HG03175 (cell line): ENCODE results near the gene VPS26A.
"Not testable (repeated sequence)": the region's sequence is repeated elsewhere in the genome, so short reads cannot be mapped to it uniquely, and the experiment has no call there.

Source experiments
- ATAC-seq: cut with Tn5 transposase; IDR thresholded peaks from one replicate; pipeline ENCODE4 v1.9.1; 2021; ENCODE audit warnings: mild to moderate bottlenecking, moderate library complexity; ENCODE audit not compliant: unreplicated experiment

VPS26A gene

DNA sequence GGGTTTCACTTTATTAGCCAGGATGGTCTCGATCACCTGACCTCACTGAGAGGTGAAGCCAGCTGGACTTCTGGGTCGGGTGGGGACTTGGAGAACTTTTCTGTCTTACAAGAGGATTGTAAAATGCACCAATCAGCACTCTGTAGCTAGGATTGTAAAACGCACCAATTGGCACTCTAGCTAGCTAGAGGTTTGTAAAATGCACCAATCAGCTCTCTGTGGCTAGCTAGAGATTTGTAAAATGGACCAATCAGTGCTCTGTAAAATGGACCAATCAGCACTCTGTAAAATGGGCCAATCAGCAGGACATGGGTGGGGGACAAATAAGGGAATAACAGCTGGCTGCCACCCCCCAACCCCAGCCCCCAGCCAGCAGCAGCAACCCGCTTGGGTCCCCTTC, 51.3 kb downstream of the VPS26A start:
- ATAC-seq = not testable (repeated sequence)

DNA sequence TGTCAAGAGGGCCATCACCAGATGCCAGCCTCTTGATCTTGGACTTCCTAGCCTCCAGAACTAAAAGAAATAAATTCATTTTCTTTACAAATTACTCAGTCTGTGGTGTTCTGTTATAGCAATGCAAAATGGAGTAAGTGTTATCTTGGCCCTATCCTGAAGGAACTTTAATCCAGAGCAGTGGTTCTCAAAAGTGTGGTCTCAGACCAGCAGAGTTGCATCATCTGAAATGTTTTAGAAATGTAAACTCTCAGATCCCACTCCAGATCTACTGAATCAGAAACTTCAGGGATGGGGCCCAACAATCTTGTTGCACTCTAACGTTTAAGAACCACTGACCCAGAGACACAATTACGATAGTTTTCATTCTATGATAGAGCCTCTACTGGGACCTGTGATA, 52.8 kb downstream of the VPS26A start:
- no peak for ATAC-seq

DNA sequence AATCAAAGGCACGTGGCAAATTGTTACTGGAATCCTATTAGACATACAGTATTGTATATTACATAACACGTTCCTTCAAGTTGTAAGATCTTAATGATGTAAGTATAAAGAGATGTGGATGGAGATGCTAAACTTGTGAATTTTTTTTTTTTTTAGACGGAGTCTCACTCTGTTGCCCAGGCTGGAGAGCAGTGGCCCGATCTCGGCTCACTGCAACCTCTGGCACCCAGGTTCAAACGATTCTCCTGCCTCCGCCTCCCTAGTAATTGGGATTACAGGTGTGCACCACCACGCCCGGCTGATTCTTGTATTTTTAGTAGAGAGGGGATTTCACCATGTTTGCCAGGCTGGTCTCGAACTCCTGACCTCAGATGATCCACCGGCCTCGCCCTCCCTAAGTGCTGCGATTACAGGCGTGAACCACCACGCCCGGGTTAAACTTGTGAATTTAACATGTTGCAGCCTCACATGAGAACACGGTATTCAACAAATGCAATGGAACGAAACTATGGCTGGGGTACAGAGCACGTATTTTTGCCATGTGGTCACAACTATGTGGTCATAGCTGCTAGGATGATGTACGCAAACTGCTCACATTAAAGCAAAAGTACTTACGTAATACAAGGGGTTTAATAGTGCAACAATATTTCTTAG, 55.2 kb downstream of the VPS26A start:
- ATAC-seq = peak; percentile 35

DNA sequence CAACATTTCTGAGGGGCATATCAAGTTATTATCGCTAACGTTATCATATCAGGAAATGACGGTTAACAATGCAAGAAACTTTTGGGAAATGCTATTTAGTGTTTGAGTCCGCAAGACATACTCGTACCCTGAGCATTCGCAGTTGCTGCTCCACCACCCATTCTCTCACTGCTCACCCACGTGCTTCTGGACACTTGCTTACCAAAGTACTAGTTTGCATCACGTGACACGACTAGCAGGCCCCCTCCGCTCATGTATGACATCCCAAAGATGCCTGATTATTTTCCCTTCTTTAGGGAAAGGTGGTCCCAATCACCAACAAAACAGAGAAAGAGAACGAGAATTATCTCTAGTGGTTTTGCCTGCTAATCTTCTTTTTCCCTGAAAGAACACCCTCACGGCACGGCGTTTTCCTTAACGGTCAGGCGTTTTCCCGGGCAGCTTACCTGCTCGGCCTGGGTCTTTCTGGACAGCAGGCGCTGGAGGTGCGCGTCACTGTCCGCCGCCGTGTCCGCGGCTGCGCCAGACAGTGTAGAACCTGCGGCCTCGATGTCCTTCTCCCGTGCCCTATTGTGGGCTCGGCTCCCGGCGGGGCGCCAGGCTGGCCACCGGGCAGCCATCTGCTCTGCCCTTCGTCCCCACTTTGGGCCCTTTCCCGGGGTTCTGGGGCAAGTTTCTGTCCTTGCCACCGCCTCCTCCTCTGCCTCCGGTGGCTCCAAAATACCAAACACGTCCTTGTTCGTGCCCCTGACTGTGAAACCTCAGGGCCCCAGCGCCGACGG, 56.0 kb downstream of the VPS26A start, which contains the start of gene SUPV3L1:
Gene SUPV3L1, plus strand, starts transcription at position 492 of the 782 bp plus-strand sequence. Its CDS starts 58 bp downstream, at position 550.
- peak; percentile 84 for ATAC-seq

DNA sequence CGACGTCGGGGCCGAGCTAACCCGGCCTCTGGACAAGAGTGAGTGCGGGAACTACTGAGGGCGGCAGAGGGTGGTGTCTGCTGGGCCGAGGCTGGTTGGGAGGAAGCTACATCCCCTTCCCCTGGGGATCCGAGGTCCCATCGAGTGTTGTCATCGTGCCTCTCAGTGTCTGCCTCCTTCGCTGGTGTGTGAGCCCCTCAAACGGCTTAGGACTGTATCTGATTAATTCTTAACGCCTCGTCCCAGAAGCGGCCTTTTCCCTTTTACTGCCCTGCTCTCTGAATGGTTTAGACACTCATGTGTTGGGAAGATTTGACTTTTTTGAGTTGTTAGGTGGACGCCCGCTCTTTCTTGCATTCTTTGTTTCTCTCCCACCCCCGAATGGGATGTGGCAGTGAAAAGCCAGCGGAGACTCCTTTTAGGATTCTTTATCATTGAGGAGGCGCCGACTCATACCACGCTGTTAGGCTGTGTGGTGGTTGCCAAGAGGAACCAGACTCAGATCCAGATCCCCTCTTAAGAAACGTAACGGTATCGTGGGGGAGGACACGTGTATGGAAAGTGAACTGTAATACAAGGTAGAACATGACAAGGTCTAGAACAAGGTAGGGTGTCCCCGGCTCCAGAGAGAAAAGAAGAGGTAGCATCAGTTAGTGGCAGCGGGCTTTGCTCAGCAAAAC, 56.7 kb downstream of the VPS26A start:
- no peak for ATAC-seq

DNA sequence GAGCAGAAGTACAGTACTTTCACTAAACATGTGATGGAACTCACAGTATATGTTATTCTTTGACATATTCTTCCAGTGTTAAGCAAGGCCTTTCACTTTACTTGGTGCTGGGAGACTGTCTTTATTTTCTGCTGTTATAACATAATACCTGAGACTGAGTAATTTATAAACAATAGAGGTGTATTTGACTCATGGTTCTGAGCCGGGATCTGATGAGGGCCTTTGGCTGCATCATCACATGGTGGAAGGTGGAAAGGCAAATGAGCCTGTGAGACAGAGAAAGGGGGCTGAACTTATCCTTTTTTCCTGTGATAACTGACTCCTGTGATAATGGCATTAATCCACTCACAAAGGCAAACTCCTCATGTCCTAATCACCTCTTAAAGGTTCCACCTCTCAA, 57.5 kb downstream of the VPS26A start:
- ATAC-seq = no peak

DNA sequence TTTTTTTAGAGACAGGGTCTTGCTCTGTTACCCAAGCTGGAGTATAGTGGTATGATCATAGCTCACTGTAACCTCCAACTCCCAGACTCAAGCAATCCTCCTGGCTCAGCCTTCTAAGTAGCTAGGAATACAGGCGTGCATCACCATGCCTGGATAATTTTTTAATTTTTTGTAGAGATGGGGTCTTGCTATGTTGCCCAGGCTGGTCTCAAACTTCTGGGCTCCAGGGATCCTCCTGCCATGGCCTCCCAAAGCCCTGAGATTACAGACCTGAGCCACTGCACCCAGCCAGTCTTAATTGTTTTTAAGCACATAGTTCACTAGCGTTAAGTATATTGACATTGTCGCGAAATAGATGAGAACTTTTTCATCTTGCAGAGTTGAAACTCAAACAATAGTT, 58.0 kb downstream of the VPS26A start:
- ATAC-seq = no peak

DNA sequence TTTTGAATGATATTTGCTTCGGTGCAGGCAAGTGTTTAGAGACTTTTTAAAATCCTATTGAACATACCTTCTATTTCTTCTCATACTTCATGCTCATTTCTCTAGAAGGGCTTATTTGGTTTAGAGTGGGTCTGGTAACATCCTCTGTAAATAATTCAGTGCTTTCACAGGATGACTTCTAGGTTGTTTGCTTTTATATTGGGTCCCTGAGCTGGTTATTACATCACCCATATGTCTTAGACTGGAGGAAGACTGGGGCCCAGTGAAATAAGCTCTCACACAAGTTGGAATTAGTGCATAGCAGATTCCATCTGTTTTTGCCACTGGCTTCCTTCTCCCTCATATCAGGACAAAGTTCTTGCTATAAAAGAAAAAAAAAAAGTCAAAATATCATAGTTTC, 62.5 kb downstream of the VPS26A start:
- no peak for ATAC-seq

DNA sequence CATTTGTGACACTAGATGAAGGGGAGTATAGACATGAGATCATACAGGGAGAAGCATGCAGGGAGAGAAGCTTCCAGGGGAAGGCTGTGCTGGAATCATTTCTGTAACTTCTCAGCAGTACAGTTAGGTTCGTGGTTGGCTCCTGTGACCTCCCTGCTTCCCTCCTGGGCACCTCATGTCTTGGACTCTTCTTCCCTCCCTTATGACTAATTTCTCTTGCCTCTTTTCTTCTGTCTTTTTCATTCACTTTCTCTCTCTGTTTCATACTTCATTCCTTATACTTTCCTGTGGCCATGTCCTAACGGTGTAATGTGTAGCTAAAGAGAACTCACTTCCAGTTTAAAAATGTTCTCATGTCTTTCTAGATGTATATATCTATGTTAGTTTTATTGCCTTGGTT, 77.1 kb downstream of the VPS26A start:
- ATAC-seq = no peak

DNA sequence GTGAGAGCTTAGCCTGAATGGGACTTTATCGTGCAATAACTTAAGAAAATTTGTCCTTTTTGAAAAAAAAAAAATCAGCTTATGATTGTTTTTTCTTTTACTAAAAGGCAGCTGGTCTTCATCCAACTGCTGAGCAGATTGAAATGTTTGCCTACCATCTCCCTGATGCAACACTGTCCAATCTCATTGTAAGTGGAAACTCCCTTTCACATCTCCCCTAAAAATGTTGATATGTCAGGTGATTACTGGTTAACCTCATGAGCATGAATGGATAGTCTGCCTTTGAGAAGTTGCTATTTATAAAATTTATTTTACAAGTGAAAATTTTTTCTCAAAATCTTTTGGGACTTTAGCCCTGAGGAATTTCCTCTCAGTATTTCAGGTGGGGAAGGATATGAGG, 78.4 kb downstream of the VPS26A start:
- no peak for ATAC-seq

DNA sequence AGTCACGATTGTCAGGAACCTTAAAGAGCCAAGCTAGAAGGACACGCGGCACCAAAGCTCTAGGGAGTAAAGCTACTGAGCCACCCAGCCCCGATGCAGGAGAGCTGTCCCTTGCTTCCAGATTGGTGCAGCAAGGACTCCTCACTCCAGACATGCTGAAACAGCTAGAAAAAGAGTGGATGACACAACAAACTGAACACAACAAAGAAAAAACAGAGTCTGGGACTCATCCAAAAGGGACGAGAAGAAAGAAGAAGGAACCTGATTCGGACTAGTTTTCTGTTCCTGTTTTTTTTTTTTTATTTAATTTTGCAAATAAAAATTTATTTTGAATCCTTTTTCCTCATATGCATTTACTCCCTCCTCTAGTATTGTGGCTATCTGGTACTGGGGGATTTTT, 84.8 kb downstream of the VPS26A start:
- ATAC-seq = no peak

DNA sequence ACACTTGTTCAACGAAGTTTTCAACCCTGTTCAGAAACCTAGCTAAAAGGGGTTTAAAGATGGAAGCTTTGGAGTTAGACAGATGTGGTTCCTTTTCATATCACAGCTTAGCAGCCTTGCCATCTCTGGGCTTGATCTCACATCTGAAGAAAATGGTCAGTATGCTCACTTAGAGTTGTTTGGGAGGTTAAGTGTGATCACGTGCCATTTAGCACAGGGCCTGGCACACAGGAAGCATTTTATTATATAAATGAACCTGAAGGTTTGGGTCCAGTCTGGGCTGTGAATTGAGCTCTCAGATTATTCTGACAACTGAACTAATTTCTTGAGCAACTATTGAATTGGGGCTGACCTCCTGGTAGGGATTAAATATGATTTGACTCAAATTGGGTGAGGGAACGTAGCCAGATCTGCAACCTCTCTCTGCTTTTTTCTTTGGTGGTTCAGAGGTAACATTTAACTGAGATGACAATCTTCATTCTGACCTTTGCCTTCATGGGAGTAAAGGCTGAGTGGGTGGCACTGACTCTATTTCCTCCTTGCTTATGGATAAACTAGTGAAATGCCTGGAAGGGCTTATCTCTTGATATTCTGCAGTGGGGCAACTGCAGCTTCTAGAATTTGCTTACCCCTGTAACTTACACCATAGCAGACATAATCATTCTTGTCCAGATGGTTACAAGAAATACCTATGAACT, 86.0 kb downstream of the VPS26A start:
- no peak for ATAC-seq

DNA sequence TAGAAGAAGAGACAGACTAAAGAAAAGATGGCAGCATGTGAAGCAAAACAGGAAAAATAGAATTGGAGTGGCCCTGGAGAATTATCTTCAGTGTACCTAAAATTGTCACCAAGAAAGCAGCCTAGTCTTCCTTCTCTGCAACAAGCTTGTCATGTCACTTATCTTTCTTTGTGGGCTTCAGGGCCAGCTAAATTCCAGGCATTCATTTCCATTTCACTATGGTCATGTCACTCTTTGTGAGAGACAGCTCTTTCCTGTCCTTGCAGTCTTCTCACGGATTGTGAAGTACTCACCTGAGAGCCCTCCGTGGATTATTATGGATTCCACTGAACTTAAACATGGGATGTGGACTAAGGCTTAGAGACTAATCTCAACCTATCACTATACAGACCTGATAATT, 87.1 kb downstream of the VPS26A start:
- no peak for ATAC-seq

DNA sequence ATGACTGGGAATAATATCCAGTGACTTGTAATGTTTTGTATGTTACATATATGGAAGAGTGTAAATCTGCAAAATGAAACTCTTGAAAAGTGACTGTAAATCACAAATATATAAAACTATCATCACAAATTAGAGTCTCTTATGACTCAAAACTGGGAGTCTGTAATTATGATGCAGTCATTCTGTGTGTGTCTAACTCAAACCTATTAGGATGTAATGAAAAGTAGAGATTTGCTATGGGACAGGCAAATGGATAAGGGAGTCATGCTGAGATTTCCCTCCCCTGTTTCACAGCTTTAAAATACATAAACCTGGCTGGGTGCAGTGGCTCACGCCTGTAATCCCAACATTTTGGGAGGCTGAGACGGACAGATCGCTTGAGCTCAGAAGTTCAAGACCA, 87.5 kb downstream of the VPS26A start:
- no peak for ATAC-seq

DNA sequence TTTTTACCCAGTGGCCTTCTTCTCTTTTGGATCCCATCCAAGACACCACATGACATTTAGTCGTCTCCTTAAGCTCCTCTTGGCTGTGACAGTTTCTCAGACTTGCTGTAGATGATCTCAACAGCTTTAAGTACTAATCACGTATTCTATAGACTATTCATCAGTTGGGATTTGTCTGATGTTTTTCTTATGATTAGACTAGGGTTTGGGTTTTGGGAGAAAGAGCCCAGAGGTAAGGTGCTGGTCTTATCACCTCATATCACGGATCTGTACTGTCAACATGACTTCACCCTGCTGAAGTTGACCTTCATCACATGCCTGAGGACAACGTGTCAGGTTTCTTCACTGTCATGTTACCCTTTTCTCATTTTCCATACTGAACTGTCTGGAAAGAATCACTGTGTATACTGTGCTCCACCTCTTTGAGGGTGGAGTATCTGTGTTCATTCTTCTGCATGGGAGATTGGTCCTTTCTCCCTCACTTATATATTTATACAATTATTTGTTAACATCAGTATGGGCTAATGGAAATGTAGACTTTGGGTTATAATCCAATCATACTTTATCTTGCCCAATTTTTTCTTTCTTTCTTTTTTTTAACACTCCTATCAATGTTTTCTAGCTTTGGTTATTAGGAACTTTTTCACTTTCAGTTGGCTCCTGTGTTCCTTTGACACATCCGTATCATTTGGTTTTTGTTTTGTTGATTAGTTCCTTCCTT, 89.8 kb downstream of the VPS26A start:
- ATAC-seq = no peak

DNA sequence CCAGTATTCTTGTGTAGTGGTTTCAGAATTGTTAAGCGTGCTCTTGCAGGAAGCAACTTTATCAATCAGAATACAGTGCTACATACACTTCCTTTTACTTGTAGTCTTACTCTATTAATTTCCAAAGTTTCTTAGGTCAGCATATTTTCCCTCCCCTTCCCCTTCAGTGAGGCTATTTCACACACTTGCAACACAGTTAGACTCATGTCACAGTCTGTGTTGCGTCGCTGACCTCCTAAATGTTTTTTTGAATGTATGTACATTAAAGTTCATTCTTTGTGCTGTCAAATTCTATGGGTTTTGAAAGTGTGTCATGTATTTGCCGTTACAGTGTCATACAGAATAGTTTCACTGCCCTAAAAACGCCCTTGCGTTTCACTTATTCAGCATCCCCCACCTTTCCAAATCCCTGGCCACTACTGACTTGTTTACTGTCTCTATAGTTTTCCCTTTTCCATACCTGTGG, 90.7 kb downstream of the VPS26A start:
- no peak for ATAC-seq

DNA sequence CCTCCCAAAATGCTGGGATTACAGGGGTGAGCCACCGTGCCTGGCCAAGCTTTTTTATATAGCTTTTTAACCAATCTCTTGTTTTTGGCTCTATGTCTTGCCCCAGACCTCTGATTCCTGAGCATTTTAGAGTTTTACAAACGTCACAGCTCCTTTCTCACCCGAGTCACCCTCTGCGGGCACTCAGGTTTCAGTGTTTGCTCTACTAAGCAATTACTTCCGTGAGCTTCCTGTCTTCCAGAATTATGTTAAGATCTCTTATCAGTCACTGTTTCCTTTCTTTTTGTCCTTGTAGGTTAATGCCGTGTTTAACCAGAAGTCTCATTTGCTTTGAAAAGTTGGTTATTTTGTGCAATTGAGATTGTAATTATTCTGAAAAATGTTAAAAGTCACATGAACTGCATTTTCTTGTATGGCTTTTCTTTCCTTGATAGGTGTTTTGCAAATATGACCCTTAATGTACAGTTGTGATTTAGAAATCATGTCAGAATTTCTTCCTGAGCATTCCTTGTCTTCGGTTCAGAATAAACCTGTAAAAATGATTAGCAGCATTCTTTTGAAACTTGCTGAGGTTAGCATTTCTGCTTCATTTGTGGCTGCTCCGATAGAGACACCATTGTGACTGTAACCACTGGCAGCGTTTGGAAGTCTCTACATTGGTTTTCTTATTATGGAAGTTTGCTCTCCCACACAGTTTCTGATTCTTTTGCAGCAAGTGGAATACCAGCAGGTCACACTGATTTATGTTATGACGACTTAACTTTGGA, 91.6 kb downstream of the VPS26A start:
- ATAC-seq = no peak

DNA sequence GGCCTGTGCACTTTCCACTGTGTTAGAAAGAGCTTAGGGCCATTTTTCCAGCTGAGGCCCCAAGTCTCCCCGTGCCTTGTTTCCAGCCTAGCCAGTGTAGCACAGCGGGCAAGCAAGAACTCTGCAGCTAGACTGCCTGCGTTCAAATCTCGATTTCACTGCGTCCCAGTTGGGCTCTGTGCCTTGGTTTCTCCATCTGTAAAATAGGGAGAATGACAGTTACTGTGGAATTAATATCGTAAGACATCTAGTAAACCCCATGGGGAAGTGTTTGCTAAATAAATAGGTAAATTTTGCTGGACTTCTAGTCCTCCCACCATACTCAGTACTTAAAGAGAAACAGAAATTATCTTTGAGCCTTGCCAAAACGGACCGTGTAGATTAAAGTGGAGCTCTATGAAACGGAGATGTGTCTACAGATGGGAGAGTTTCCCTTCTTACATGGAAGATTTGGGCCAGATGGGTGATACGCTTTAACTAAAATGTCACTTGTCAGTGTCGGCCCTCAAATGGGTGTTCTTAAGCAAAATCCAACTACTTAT, 92.7 kb downstream of the VPS26A start:
- ATAC-seq = no peak

DNA sequence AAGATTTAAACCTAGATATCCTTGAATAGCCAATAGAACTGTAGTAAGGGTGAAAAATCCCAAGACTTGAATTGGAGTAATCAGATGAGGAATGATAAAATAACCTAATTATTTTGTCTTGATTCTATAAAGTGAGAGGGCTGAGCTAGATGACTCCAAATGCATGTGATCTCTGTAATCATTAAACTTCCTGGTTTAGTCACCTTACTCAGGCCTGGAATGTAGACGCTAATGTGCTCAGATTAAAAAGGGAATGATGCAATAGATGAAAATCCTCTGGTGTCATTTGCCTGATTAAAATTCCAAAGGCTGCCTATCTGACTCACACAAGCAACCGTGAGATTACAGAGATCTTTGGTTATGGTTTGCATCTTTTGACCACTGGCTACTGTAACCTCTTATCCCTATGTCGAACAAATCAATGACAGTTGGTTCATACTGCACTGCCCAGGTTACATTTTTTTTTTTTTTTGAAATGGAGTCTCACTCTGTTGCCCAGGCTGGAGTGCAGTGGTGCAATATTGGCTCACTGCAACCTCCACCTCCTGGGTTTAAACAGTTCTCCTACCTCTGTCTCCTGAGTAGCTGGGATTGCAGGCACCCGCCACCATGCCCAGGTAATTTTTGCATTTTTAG, 93.3 kb downstream of the VPS26A start:
- ATAC-seq = no peak
